Neural cell (in vitro differentiated cells): Measurements from ENCODE around the gene GRAMD1B. TPM values are rescaled to one million over a fixed set of nuclear protein-coding genes. Genes with fewer than 3 reads are reported as not detected.

Source experiments
- H2AFZ ChIP-seq: fragments of 200-600, 300-800 bp; sonication (generic), shearing (Covaris generic); 2 replicates; pipeline ENCODE4 v1.6.0; 2014; ENCODE audit warnings: low read depth, mild to moderate bottlenecking, antibody characterized with exemption, low read length, moderate library complexity
- H3F3A ChIP-seq: fragments of 200-600 bp; shearing (Covaris generic); 2 replicates; pipeline ENCODE4 v1.6.1; 2016; ENCODE audit warnings: mild to moderate bottlenecking, moderate library complexity, mixed read lengths, antibody characterized with exemption, low read length; ENCODE audit not compliant: insufficient read depth, poor library complexity, severe bottlenecking
- H3K27ac ChIP-seq: fragments of 200-600, 300-800 bp; sonication (generic), shearing (Covaris generic); 2 replicates; pipeline ENCODE4 v1.5.1; 2014; ENCODE audit warnings: mild to moderate bottlenecking, low read length, moderate library complexity
- H3K27me3 ChIP-seq: fragments of 300-800, 200-600 bp; sonication (generic), shearing (Covaris generic); 2 replicates; pipeline ENCODE4 v1.6.0; 2014; ENCODE audit warnings: mild to moderate bottlenecking, low read depth, low read length, moderate library complexity; ENCODE audit not compliant: insufficient read depth
- H3K36me3 ChIP-seq: fragments of 300-800, 200-600 bp; sonication (generic), shearing (Covaris generic); 2 replicates; pipeline ENCODE4 v1.5.1; 2014; ENCODE audit warnings: mild to moderate bottlenecking, antibody characterized with exemption, low read length, moderate library complexity; ENCODE audit not compliant: insufficient read depth
- H3K4me2 ChIP-seq: fragments of 300-800, 200-600 bp; sonication (generic), shearing (Covaris generic); 2 replicates; pipeline ENCODE4 v1.6.0; 2014; ENCODE audit warnings: mild to moderate bottlenecking, low read length
- H3K4me3 ChIP-seq: fragments of 300-800, 200-600 bp; sonication (generic), shearing (Covaris generic); 2 replicates; pipeline ENCODE4 v1.5.1; 2014; ENCODE audit warnings: mild to moderate bottlenecking, low read length, moderate library complexity
- H3K79me2 ChIP-seq: fragments of 200-600 bp; shearing (Covaris generic); replicated peaks from 2 replicates; pipeline ENCODE4 v1.6.0; 2014; ENCODE audit warnings: mild to moderate bottlenecking, low read length, moderate library complexity; ENCODE audit not compliant: insufficient read depth
- H3K9ac ChIP-seq: fragments of 300-800, 200-600 bp; sonication (generic), shearing (Covaris generic); 2 replicates; pipeline ENCODE4 v1.6.1; 2016; ENCODE audit warnings: mild to moderate bottlenecking, low read length, mixed read lengths
- H3K9me2 ChIP-seq: fragments of 200-600 bp; shearing (Covaris generic); 2 replicates; pipeline ENCODE4 v1.6.1; 2016; ENCODE audit warnings: mild to moderate bottlenecking, low read length, mixed read lengths; ENCODE audit not compliant: insufficient read depth
- H3K9me3 ChIP-seq: fragments of 200-600, 300-800 bp; sonication (generic), shearing (Covaris generic); 2 replicates; pipeline ENCODE4 v1.6.1; 2016; ENCODE audit warnings: mild to moderate bottlenecking, mixed run types, low read length, moderate library complexity, mixed read lengths
- H4K20me1 ChIP-seq: fragments of 200-600 bp; shearing (Covaris generic); 2 replicates; pipeline ENCODE4 v1.6.1; 2016; ENCODE audit warnings: mild to moderate bottlenecking, mixed run types; ENCODE audit not compliant: insufficient read depth
- EP300 ChIP-seq: fragments of 450-650 bp; conservative IDR thresholded peaks from 2 replicates; pipeline ENCODE4 v1.6.1; 2014; ENCODE audit warnings: antibody characterized with exemption, mild to moderate bottlenecking, moderate library complexity; ENCODE audit not compliant: poor library complexity, severe bottlenecking
- EZH2 ChIP-seq: fragments of 200-600, 300-800 bp; shearing (Covaris generic), sonication (generic); IDR thresholded peaks from 2 replicates; pipeline ENCODE4 v1.6.1; 2014; ENCODE audit warnings: antibody characterized with exemption, low read length, borderline replicate concordance, mild to moderate bottlenecking; ENCODE audit not compliant: insufficient read depth, poor library complexity, severe bottlenecking
- MXI1 ChIP-seq: fragments of 450-650 bp; conservative IDR thresholded peaks from 2 replicates; pipeline ENCODE4 v1.6.1; 2014; ENCODE audit warnings: antibody characterized with exemption, mild to moderate bottlenecking; ENCODE audit not compliant: poor library complexity, severe bottlenecking
- POLR2AphosphoS5 ChIP-seq: IDR thresholded peaks from 2 replicates; pipeline ENCODE4 v1.6.1; 2012
- RAD21 ChIP-seq: fragments of 450-650 bp; conservative IDR thresholded peaks from 2 replicates; pipeline ENCODE4 v1.6.1; 2014; ENCODE audit warnings: antibody characterized with exemption, mild to moderate bottlenecking, moderate library complexity
- SMC3 ChIP-seq: fragments of 450-650 bp; conservative IDR thresholded peaks from 2 replicates; pipeline ENCODE4 v1.6.1; 2014; ENCODE audit warnings: antibody characterized with exemption, mild to moderate bottlenecking, moderate library complexity; ENCODE audit not compliant: poor library complexity
- TAF1 ChIP-seq: IDR thresholded peaks from 2 replicates; pipeline ENCODE4 v1.6.1; 2012; ENCODE audit warnings: low read depth
- polyA plus RNA-seq: library from polyadenylated mRNA; depleted of rRNA; stranded (reverse); fragments of >200 nt; gene quantifications from 2 replicates; pipeline ENCODE4 v1.2.3, GENCODE V29; 2014
- TF ChIP-seq, protein P1 (sequence below): fragments of 450-650 bp; IDR thresholded peaks from 2 replicates; pipeline ENCODE4 v1.5.1; 2014; ENCODE audit warnings: antibody characterized with exemption, mild to moderate bottlenecking, moderate library complexity; ENCODE audit not compliant: poor library complexity, severe bottlenecking
- TF ChIP-seq, protein P2 (sequence below): IDR thresholded peaks from 2 replicates; pipeline ENCODE4 v1.6.1; 2012; ENCODE audit warnings: borderline replicate concordance

Gene GRAMD1B
- polyA plus RNA-seq, 1 donor from 2014 or later: 1.5 TPM

DNA sequence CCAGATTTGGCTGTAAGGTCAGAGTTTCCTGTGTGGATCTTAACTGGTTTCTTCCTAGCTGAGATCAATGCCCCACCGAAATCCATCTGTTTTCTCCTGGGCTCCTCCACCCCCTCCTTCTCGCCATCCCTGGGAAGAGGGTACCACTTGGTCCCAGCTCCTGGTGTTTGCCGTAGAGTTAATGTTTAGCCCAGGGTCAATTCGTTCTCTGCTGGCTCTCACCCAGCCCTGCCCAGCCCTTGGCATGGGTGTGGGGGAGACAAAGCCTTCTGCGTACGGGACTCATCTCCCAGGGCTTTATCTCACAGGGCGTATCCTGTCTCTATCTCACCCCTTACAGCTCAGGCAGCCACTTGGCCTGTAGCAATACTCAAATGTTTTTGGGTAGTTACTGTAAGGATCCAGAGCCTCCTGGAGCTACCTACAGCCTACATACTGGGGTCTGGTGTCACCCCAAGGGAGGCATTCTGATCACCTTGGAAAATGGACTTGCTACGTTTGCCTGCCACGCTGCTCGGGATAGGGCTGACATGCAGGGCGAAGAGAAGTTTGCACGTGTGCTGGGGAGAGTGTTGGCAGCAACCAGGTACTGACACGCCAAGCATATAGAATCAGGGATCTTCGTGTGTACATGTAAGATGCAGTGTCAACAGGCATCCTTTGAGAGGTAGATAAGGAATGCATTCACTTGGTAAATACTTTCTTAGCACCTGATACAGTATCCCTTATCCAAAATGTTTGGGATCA is 158.2 kb downstream of the GRAMD1B start:
- Histone ChIP-seq H2AFZ (no peak overlapping the region), H3K4me3 (no peak overlapping the region), H3K79me2 (no peaks in the 10 kb centered on the region), H3K9me3 (no peaks in the 10 kb centered on the region), H3K4me2 (no peak overlapping the region), H3K27ac (no peak overlapping the region), H3K9me2 (no peaks in the 10 kb centered on the region), H3K27me3 (no peaks in the 10 kb centered on the region), H3K36me3 (no peaks in the 10 kb centered on the region), H4K20me1 (no peaks in the 10 kb centered on the region), H3F3A (no peaks in the 10 kb centered on the region), H3K9ac (no peak overlapping the region)
- no peak for TF ChIP-seq RAD21
- no peak for TF ChIP-seq EZH2
- TF ChIP-seq MXI1: no peak
- TF ChIP-seq, protein P1, sequence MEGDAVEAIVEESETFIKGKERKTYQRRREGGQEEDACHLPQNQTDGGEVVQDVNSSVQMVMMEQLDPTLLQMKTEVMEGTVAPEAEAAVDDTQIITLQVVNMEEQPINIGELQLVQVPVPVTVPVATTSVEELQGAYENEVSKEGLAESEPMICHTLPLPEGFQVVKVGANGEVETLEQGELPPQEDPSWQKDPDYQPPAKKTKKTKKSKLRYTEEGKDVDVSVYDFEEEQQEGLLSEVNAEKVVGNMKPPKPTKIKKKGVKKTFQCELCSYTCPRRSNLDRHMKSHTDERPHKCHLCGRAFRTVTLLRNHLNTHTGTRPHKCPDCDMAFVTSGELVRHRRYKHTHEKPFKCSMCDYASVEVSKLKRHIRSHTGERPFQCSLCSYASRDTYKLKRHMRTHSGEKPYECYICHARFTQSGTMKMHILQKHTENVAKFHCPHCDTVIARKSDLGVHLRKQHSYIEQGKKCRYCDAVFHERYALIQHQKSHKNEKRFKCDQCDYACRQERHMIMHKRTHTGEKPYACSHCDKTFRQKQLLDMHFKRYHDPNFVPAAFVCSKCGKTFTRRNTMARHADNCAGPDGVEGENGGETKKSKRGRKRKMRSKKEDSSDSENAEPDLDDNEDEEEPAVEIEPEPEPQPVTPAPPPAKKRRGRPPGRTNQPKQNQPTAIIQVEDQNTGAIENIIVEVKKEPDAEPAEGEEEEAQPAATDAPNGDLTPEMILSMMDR: no peak
- no peak for TF ChIP-seq POLR2AphosphoS5
- TF ChIP-seq, protein P2, sequence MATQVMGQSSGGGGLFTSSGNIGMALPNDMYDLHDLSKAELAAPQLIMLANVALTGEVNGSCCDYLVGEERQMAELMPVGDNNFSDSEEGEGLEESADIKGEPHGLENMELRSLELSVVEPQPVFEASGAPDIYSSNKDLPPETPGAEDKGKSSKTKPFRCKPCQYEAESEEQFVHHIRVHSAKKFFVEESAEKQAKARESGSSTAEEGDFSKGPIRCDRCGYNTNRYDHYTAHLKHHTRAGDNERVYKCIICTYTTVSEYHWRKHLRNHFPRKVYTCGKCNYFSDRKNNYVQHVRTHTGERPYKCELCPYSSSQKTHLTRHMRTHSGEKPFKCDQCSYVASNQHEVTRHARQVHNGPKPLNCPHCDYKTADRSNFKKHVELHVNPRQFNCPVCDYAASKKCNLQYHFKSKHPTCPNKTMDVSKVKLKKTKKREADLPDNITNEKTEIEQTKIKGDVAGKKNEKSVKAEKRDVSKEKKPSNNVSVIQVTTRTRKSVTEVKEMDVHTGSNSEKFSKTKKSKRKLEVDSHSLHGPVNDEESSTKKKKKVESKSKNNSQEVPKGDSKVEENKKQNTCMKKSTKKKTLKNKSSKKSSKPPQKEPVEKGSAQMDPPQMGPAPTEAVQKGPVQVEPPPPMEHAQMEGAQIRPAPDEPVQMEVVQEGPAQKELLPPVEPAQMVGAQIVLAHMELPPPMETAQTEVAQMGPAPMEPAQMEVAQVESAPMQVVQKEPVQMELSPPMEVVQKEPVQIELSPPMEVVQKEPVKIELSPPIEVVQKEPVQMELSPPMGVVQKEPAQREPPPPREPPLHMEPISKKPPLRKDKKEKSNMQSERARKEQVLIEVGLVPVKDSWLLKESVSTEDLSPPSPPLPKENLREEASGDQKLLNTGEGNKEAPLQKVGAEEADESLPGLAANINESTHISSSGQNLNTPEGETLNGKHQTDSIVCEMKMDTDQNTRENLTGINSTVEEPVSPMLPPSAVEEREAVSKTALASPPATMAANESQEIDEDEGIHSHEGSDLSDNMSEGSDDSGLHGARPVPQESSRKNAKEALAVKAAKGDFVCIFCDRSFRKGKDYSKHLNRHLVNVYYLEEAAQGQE: no peak
- TF ChIP-seq SMC3: no peak
- no peak for TF ChIP-seq EP300
- no peak for TF ChIP-seq TAF1

DNA sequence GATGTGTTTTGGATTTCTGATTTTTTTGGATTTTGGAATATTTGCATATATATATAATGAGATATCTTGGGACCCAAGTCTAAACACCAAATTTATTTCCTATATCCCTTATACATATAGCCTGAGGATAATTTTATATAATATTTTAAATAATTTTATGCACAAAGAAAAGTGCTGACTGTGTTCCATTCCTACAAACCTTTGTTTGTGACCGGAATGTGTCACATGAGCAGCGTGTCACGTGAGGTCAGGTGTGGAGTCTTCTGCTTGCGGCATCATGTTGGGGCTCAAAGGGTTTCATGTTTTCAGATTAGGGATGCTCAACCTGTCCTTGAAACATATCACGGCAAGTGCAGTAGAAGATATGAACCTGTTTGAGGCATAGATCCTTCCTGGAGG is 158.8 kb downstream of the GRAMD1B start:
- no peak overlapping the region for H3K9ac ChIP-seq
- no peak overlapping the region for H2AFZ ChIP-seq
- no peak overlapping the region for H3K4me2 ChIP-seq
- H3K9me3 ChIP-seq: no peaks in the 10 kb centered on the region
- TF ChIP-seq POLR2AphosphoS5: no peak
- TF ChIP-seq, protein P2: no peak
- no peak for TF ChIP-seq RAD21
- TF ChIP-seq MXI1: no peak
- no peak for TF ChIP-seq EZH2
- TF ChIP-seq, protein P1: no peak
- TF ChIP-seq EP300: no peak
- no peak for TF ChIP-seq TAF1
- TF ChIP-seq SMC3: no peak
- no peak overlapping the region for H3K4me3 ChIP-seq
- H3K36me3 ChIP-seq: no peaks in the 10 kb centered on the region
- no peaks in the 10 kb centered on the region for H3K27me3 ChIP-seq
- no peaks in the 10 kb centered on the region for H3K79me2 ChIP-seq
- H3K9me2 ChIP-seq: no peaks in the 10 kb centered on the region
- H4K20me1 ChIP-seq: no peaks in the 10 kb centered on the region
- no peak overlapping the region for H3K27ac ChIP-seq
- no peaks in the 10 kb centered on the region for H3F3A ChIP-seq
